ENCODE data around the gene BHMT. TPM values are rescaled to one million over a fixed set of nuclear protein-coding genes. Genes with fewer than 3 reads are reported as not detected.

Gene BHMT
- total RNA-seq, 6 experiments from 2014 or later: 105 to 899 (median 225) TPM

DNA sequence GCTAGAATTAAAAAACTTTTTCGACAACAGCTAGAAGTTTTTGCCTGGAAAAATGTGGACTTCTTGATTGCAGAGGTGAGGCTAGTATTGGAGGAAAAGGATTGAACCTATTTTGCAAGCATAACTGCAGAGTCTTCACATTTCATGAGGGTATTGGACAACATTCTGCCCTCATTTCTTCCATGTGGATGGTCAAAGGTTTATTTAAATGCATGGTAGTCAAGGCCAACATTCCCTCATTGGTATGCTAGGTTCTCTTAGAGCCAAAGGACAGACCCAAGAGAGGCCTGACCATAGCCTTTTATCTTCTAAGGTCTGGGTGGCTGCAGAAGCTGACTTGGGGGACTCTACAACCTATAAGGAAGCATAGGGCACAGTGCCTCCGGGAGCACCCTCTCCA, 30.8 kb upstream of the BHMT start:
- Histone ChIP-seq H3K36me3 (peaks cover 0 to 44% (median 3%) of the 10 kb centered on the region in 4 donors), H3K9me3 (no peaks in the 10 kb centered on the region), H3K4me1 (peaks cover 0 to 74% (median 35%) of the 10 kb centered on the region in 4 donors), H3K4me3 (no peak overlapping the region), H3K27me3 (no peaks in the 10 kb centered on the region), H3K27ac (peak overlapping the region; percentile 31 to 92 (median 69))
- ATAC-seq: peak; percentile 4 to 57 (median 48)
- TF ChIP-seq POLR2A (IDR thresholded peaks at IDR 0.05): no peak
- TF ChIP-seq, protein P1, sequence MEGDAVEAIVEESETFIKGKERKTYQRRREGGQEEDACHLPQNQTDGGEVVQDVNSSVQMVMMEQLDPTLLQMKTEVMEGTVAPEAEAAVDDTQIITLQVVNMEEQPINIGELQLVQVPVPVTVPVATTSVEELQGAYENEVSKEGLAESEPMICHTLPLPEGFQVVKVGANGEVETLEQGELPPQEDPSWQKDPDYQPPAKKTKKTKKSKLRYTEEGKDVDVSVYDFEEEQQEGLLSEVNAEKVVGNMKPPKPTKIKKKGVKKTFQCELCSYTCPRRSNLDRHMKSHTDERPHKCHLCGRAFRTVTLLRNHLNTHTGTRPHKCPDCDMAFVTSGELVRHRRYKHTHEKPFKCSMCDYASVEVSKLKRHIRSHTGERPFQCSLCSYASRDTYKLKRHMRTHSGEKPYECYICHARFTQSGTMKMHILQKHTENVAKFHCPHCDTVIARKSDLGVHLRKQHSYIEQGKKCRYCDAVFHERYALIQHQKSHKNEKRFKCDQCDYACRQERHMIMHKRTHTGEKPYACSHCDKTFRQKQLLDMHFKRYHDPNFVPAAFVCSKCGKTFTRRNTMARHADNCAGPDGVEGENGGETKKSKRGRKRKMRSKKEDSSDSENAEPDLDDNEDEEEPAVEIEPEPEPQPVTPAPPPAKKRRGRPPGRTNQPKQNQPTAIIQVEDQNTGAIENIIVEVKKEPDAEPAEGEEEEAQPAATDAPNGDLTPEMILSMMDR (IDR thresholded peaks at IDR 0.05): no peak
- DNase-seq: no peak
- intact Hi-C loops (cut with DNase I): no loop called here
- WGBS (ENCODE audit: insufficient coverage, low coverage, low lambda C conversion rate, missing lambda C conversion rate): 25% methylated on average over 1 of the region's 2 CpGs

DNA sequence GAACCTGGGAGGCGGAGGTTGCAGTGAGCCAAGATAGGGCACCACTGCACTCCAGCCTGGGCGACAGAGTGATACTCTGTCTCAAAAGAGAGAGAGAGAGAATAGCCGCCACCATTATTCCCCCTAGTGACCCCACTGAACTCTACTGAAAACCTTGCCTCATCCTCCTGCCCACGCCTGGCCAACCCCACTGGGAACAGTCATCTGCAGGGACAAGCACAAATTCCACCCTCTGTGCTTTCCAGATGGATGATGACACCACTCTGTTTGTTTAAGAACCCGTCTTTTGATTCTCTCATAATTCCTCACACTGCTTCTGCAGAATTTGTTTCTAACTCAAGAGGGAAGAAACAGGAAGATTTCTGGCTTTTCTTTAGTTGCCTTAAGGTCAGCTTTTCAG, 29.8 kb upstream of the BHMT start:
- H3K4me1 ChIP-seq: peaks cover 0 to 68% (median 30%) of the 10 kb centered on the region in 4 donors
- ATAC-seq (peak; percentile 83 to 95 (median 92)), DNase-seq (peak; percentile 75 to 89 (median 81))
- H3K4me3 ChIP-seq: no peak overlapping the region
- peak overlapping the region; percentile 49 to 92 (median 69) for H3K27ac ChIP-seq
- 68% methylated on average over 5 of the region's 5 CpGs for WGBS (ENCODE audit: insufficient coverage, low coverage, low lambda C conversion rate, missing lambda C conversion rate)
- no peaks in the 10 kb centered on the region for H3K27me3 ChIP-seq
- H3K36me3 ChIP-seq: peaks cover 0 to 44% (median 8%) of the 10 kb centered on the region in 4 donors
- H3K9me3 ChIP-seq: no peaks in the 10 kb centered on the region
- TF ChIP-seq, protein P1 (IDR thresholded peaks at IDR 0.05): no peak
- TF ChIP-seq POLR2A (IDR thresholded peaks at IDR 0.05): no peak
- intact Hi-C loops (cut with DNase I): no loop called here

DNA sequence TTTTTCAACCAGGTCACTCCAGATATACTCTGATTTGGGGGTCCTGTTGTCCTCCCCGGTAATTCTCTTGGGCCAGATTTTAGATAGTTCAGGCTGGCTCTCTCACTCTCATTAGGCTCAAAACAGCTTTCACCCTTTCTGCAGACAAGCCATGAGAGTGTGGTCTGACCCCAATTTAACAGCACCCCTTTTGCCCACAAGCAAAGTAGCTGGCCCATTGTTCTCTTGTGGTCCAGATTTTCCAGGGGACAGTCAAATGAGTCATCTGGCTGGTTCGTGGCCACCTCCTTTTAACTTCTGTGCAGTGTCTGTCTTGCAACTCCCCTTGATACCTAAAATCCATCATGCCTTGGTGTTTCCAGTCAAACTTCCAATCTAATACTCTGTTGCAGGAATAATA, 25.5 kb upstream of the BHMT start:
- intact Hi-C loops (cut with DNase I): no loop called here
- ATAC-seq: no peak
- Histone ChIP-seq H3K4me1 (peaks cover 0 to 25% (median 12%) of the 10 kb centered on the region in 4 donors), H3K36me3 (peaks cover 0 to 36% (median 8%) of the 10 kb centered on the region in 4 donors), H3K27ac (peak overlapping the region in 1 of 3 donors; percentile 92), H3K4me3 (no peak overlapping the region), H3K9me3 (no peaks in the 10 kb centered on the region), H3K27me3 (no peaks in the 10 kb centered on the region)
- 68% methylated on average over 2 of the region's 2 CpGs for WGBS (ENCODE audit: insufficient coverage, low coverage, low lambda C conversion rate, missing lambda C conversion rate)
- TF ChIP-seq, protein P1 (IDR thresholded peaks at IDR 0.05): no peak
- TF ChIP-seq POLR2A (IDR thresholded peaks at IDR 0.05): no peak
- DNase-seq: no peak

DNA sequence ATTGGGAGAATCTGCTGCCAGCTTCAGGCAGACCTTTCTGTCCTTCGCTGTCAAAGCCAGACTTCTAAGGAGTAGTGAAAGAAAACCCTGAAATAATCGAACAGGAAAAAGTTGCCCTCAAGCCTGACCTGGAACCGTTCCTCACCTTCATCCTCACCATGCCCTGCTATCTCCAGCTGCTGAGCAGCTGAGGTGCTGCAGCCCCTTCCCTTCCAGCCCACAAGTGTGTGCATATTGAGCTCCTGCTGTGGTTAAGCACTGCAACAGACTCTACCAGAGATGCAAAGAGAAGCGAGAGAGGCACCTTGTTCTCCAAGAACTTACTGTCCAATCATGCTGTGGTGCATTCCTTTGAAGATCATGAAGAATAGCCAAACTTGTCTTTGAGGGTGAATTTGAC, 23.1 kb upstream of the BHMT start:
- ATAC-seq (no peak), DNase-seq (no peak)
- Histone ChIP-seq H3K27me3 (no peaks in the 10 kb centered on the region), H3K9me3 (no peaks in the 10 kb centered on the region), H3K4me1 (peaks cover 0 to 19% (median 8%) of the 10 kb centered on the region in 4 donors), H3K36me3 (peaks cover 0 to 27% (median 6%) of the 10 kb centered on the region in 4 donors), H3K27ac (no peak overlapping the region), H3K4me3 (no peak overlapping the region)
- no peak for TF ChIP-seq POLR2A (IDR thresholded peaks at IDR 0.05)
- TF ChIP-seq, protein P1 (IDR thresholded peaks at IDR 0.05): no peak
- intact Hi-C loops (cut with DNase I): no loop called here
- 74% methylated on average over 3 of the region's 4 CpGs for WGBS (ENCODE audit: insufficient coverage, low coverage, low lambda C conversion rate, missing lambda C conversion rate)

Measured in right lobe of liver (tissue), 6 donors.